Cerebellar nuclear complex (tissue), 1 donor: Measurements from ENCODE around the gene PIGT.

Experiments used
- DNase-seq, 2 experiments: peaks; one replicate each; lab custom pipeline; 2025; lab: John Stamatoyannopoulos, UW

The PIGT gene

GRCh38 chr20:45400346-45401031 lies 15.5 kb upstream of the PIGT start:
- DNase-seq: no peak

GRCh38 chr20:45402946-45403345 lies 13.0 kb upstream of the PIGT start:
- no peak for DNase-seq

- DNase-seq: no peak
Observed at GRCh38 chr20:45404438-45404837, 11.5 kb upstream of the PIGT start.

GRCh38 chr20:45405571-45406259 lies 10.2 kb upstream of the PIGT start:
- DNase-seq: no peak

GRCh38 chr20:45406260-45407066 lies 9.5 kb upstream of the PIGT start:
- DNase-seq: peak in 1 of 2 experiments; percentile 18

- DNase-seq: peak in 1 of 2 experiments; percentile 11
Observed at GRCh38 chr20:45407067-45407745, 8.7 kb upstream of the PIGT start.

- no peak for DNase-seq
Observed at GRCh38 chr20:45407783-45408645, 7.9 kb upstream of the PIGT start, which contains the start of gene DBNDD2. DBNDD2 (plus strand) TSS chr20:45408289; CDS start chr20:45408468, 179 bp downstream.

GRCh38 chr20:45408646-45409213 lies 7.2 kb upstream of the PIGT start:
- no peak for DNase-seq

GRCh38 chr20:45409521-45410272 lies 6.2 kb upstream of the PIGT start:
- DNase-seq: no peak

GRCh38 chr20:45410887-45411286 lies 5.1 kb upstream of the PIGT start:
- DNase-seq: no peak

- DNase-seq: no peak
Observed at GRCh38 chr20:45412653-45413052, 3.3 kb upstream of the PIGT start.

GRCh38 chr20:45413479-45413878 lies 2.5 kb upstream of the PIGT start:
- no peak for DNase-seq

GRCh38 chr20:45416917-45417316 lies 976 bp downstream of the PIGT start:
- no peak for DNase-seq

GRCh38 chr20:45419188-45420091 lies 3.5 kb downstream of the PIGT start:
- no peak for DNase-seq

GRCh38 chr20:45420125-45420524 lies 4.2 kb downstream of the PIGT start:
- no peak for DNase-seq

GRCh38 chr20:45423700-45424099 lies 7.8 kb downstream of the PIGT start:
- no peak for DNase-seq

- no peak for DNase-seq
Observed at GRCh38 chr20:45425561-45425960, 9.6 kb downstream of the PIGT start.

GRCh38 chr20:45426320-45427016 lies 10.5 kb downstream of the PIGT start:
- DNase-seq: no peak
